ENCODE data around the gene CNOT6L. TPM values are rescaled to one million over a fixed set of nuclear protein-coding genes. Genes with fewer than 3 reads are reported as not detected.

CNOT6L gene
- total RNA-seq, 2 donors from 2014 or later: 90.2 to 130 TPM

DNA sequence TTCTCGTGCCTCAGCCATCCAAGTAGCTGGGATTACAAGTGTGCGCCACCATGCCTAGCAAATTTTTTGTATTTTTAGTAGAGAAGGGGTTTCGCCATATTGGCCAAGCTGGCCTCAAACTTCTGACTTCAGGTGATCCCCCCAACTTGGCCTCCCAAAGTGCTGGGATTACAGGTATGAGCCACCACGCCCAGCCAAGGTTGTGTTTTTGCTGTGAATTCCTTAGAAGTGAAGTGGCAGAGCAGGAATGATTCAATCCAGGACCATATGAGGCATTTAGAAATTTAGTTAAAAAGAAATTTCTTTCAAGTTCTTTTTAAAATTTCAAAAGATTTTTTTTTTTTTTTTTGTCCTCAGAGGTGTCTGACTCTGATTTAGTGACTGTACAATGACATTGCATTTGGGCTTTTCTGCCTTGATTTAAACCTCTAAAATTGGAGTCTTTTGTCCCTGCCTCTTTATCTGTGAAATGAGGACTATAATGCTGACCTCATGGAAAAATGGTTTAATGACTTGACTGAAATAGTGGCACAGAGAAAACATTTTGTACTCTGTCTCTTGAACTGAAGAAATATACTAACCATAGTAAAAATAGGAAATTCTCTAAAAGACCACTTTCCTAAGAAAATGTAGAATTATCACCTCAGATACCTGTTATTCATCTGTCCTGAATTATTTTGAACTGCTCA, 153.6 kb downstream of the CNOT6L start:
- no peak for ATAC-seq
- H3K4me1 Mint-ChIP-seq (ENCODE audit: low read depth in 2 of 2): no peaks in the 10 kb centered on the region
- H3K9me3 Mint-ChIP-seq: peaks cover 2% of the 10 kb centered on the region
- H3K27me3 Mint-ChIP-seq: peaks cover 0 to 5% of the 10 kb centered on the region in 2 donors
- no peak for DNase-seq (ENCODE audit: low spot score)
- no peaks in the 10 kb centered on the region for H3K36me3 Mint-ChIP-seq
- H3K4me3 Mint-ChIP-seq: no peak overlapping the region
- H3K27ac Mint-ChIP-seq: no peak overlapping the region

Other genes starting within 250 kb of the CNOT6L start
- gene CXCL13, start 213.5 kb downstream of the CNOT6L start, total RNA-seq: 1 to 10 TPM; 2.7 to 3.2 TPM
- gene MRPL1, start 43.5 kb upstream of the CNOT6L start, total RNA-seq: 10 to 100 TPM; 39.6 to 53.1 TPM
- gene FRAS1, start 238.0 kb upstream of the CNOT6L start, total RNA-seq: under 1 TPM in 1 of 2 donors, not detected in 1; 0.17 TPM

Measured in natural killer cell treated with Interleukin-12 subunit alpha and Interleukin-12 subunit beta and Interleukin-15 and Interleukin-18, amount 100 ng/mL, for 72 hours (primary cell).